ENCODE results near the gene ARHGAP8. TPM values are rescaled to one million over a fixed set of nuclear protein-coding genes. Genes with fewer than 3 reads are reported as not detected.
A peak's percentile ranks its signal among the peaks of the same experiment; 100 is the strongest.

ARHGAP8 gene
- total RNA-seq = 0.25 to 0.58 TPM (median 0.51 TPM) in 3 replicates
- long read RNA-seq = 0 reads

GRCh38 chr22:44752285-44753188 lies at the start of gene ARHGAP8:
ARHGAP8 (plus strand) TSS chr22:44752575; CDS start chr22:44786528, 33,953 bp downstream.
- no peak for TF ChIP-seq CTCF (IDR thresholded peaks at IDR 0.05)
- peaks cover 2% of the 10 kb centered on the region for H3K36me3 Mint-ChIP-seq (ENCODE audit: low read depth)
- DNase-seq (ENCODE audit: low spot score) = no peak
- peaks cover 8% of the 10 kb centered on the region for H3K4me1 Mint-ChIP-seq (ENCODE audit: low read depth)
- no peak within 1 kb of the TSS for H3K27ac Mint-ChIP-seq (ENCODE audit: unreplicated experiment)
- peaks cover 7% of the 10 kb centered on the region for H3K9me3 Mint-ChIP-seq (ENCODE audit: low read depth)
- H3K27me3 Mint-ChIP-seq (ENCODE audit: low read depth) = peaks cover 39% of the 10 kb centered on the region
- H3K4me3 Mint-ChIP-seq (ENCODE audit: unreplicated experiment) = no peak within 1 kb of the TSS

DNA sequence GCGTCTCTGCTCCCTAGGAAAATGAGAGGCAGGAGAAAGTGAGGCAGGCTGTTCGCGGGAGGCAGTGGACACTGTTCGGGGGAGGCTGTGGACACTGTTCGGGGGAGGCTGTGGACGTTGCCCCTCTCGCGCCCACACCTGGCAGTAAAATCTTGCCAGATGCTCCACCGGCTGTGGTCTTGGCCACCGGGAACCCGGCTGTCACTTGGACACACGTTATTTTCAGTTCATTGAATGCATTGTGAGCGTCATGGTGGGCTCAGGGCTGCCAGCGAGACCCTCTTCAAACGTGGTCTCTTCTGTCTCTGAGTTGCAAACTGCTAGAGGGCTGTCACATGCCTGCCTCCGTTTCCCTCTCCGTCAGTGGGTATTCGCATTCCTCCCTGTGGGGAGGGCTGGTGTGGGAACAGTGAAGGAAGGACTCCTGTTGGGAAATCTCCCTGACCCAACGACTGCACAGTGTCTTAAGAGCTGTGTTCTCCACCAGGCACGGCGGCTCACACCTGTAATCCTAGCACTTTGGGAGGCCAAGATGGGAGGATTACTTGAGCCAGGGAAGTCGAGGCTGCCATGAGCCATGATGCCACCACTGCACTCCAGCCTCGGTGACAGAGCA lies 49.0 kb upstream of the ARHGAP8 start:
- TF ChIP-seq CTCF (IDR thresholded peaks at IDR 0.05) = no peak
- Mint-ChIP-seq H3K4me3 (ENCODE audit: unreplicated experiment) (peak overlapping the region; percentile 76), H3K27ac (ENCODE audit: unreplicated experiment) (peak overlapping the region; percentile 54), H3K4me1 (ENCODE audit: low read depth) (peaks cover 42% of the 10 kb centered on the region), H3K9me3 (ENCODE audit: low read depth) (no peaks in the 10 kb centered on the region), H3K27me3 (ENCODE audit: low read depth) (no peaks in the 10 kb centered on the region), H3K36me3 (ENCODE audit: low read depth) (no peaks in the 10 kb centered on the region)
- DNase-seq (ENCODE audit: low spot score) = no peak

- TF ChIP-seq CTCF (IDR thresholded peaks at IDR 0.05) = no peak
- Mint-ChIP-seq H3K27me3 (ENCODE audit: low read depth) (no peaks in the 10 kb centered on the region), H3K4me1 (ENCODE audit: low read depth) (peaks cover 31% of the 10 kb centered on the region), H3K36me3 (ENCODE audit: low read depth) (no peaks in the 10 kb centered on the region), H3K4me3 (ENCODE audit: unreplicated experiment) (peak overlapping the region; percentile 12), H3K9me3 (ENCODE audit: low read depth) (no peaks in the 10 kb centered on the region), H3K27ac (ENCODE audit: unreplicated experiment) (no peak overlapping the region)
- DNase-seq (ENCODE audit: low spot score) = peak; percentile 88
These were observed 48.0 kb upstream of the ARHGAP8 start for GRCh38 chr22:44704159-44705021.

DNA sequence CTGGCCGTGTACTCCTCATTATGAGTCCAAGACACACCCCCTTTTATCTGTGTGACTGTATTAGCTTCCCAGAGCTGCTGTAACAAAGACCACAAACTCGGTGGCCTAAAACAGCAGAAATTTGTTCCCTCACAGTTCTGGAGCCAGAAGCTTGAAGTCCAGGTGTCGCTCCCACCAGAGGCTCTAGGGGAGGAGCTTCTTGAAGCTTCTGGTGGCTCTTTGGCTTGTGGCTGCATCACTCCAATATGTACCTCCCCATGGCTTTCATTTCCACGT lies 47.4 kb upstream of the ARHGAP8 start:
- Mint-ChIP-seq H3K4me3 (ENCODE audit: unreplicated experiment) (no peak overlapping the region), H3K4me1 (ENCODE audit: low read depth) (peaks cover 26% of the 10 kb centered on the region), H3K9me3 (ENCODE audit: low read depth) (no peaks in the 10 kb centered on the region), H3K27ac (ENCODE audit: unreplicated experiment) (no peak overlapping the region), H3K36me3 (ENCODE audit: low read depth) (no peaks in the 10 kb centered on the region), H3K27me3 (ENCODE audit: low read depth) (no peaks in the 10 kb centered on the region)
- no peak for DNase-seq (ENCODE audit: low spot score)
- TF ChIP-seq CTCF (IDR thresholded peaks at IDR 0.05) = no peak

DNA sequence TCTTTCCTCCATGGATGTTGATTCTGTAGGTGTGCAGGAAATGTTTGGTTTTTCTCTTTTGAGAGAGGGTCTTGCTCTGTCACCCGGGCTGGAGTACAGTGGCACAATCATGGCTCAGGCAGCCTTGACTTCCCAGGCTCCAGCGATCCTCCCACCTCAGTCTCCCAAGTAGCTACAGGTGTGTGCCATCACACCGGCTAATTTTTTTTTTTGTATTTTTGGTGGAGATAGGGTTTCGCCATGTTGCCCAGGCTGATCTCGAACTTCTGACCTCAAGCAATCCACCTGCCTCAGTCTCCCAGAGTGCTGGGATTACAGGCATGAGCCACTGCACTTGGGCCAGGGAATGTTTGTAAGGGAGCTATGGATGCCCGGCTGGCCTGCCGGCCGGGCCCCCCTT lies 45.9 kb upstream of the ARHGAP8 start:
- no peaks in the 10 kb centered on the region for H3K36me3 Mint-ChIP-seq (ENCODE audit: low read depth)
- no peak overlapping the region for H3K4me3 Mint-ChIP-seq (ENCODE audit: unreplicated experiment)
- H3K9me3 Mint-ChIP-seq (ENCODE audit: low read depth) = no peaks in the 10 kb centered on the region
- peaks cover 16% of the 10 kb centered on the region for H3K4me1 Mint-ChIP-seq (ENCODE audit: low read depth)
- no peak overlapping the region for H3K27ac Mint-ChIP-seq (ENCODE audit: unreplicated experiment)
- TF ChIP-seq CTCF (IDR thresholded peaks at IDR 0.05) = no peak
- DNase-seq (ENCODE audit: low spot score) = no peak
- no peaks in the 10 kb centered on the region for H3K27me3 Mint-ChIP-seq (ENCODE audit: low read depth)

Measured in chondrocyte (in vitro differentiated cells).